ENCODE measurements around the gene TLR4.

The TLR4 gene

DNA sequence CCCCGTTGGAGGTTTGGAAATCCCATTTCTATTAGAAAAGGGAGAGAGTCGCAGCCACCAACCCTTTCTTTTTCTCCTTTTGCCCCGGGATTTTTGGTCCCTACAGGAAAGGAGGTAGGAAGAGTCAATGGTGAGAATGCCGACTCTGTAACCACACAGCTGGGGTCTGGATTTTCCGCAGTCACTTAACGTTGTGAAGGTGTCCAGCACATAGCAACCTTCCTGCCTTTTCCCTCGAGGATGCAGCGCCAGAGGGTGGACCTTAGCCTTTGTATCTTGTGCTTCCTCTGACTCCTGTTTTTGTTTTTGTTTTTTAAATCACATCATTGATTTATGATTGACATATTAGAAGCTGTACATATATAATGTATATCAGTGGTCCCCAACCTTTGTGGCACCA lies 41.4 kb downstream of the TLR4 start:
- Mint-ChIP-seq H3K9me3 (no peaks in the 10 kb centered on the region), H3K4me1 (ENCODE audit: low read depth) (no peaks in the 10 kb centered on the region), H3K27ac (no peak overlapping the region), H3K36me3 (ENCODE audit: low read depth) (no peaks in the 10 kb centered on the region), H3K4me3 (no peak overlapping the region), H3K27me3 (peaks cover 49% of the 10 kb centered on the region)

DNA sequence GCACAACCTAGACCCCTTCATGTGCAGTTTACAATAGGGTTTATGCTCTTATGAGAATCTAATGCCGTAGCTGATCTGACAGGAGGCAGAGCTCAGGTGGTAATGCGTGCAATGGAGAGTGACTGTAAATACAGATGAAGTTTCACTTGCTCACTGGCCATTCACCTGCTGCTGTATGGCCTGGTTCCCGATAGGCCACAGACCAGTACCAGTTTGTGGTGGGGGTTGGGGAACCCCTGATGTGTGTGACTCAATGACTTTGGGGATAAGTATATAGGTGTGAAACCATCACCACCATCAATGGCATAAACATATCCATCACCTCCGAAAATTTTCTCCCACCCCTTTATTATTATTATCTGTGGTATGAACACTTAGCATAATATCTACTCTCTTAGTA lies 42.1 kb downstream of the TLR4 start:
- H3K9me3 Mint-ChIP-seq = no peaks in the 10 kb centered on the region
- no peak overlapping the region for H3K4me3 Mint-ChIP-seq
- H3K36me3 Mint-ChIP-seq (ENCODE audit: low read depth) = no peaks in the 10 kb centered on the region
- no peaks in the 10 kb centered on the region for H3K4me1 Mint-ChIP-seq (ENCODE audit: low read depth)
- no peak overlapping the region for H3K27ac Mint-ChIP-seq
- H3K27me3 Mint-ChIP-seq = peaks cover 50% of the 10 kb centered on the region

DNA sequence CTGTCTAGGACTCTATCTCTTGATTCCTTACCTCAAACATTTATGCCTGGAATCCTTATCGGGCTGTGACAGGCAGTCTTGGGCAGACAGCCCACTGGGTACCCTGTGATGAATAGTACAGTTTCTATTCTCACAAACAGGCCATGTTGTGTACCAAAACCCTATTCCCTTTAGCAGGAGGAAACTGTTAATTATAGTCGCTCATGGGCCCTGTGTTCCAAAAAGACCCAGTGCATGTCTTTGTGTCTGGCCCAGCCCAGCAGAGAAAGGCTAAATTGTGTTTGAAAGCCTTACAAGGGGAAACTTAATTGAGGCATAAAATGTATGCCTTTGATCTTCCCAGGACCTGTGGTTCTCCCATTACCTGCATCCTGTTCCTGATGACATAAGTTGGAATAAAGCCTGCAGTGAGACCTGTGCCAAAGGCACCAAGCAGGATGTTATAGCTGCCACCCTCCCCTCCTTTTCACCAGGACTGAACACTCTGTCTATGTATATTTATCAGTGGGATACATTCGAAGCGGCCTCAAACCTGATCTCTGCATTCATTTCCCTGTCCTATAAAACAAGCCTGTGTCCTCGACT lies 43.3 kb downstream of the TLR4 start:
- Mint-ChIP-seq H3K27me3 (peaks cover 50% of the 10 kb centered on the region), H3K4me1 (ENCODE audit: low read depth) (no peaks in the 10 kb centered on the region), H3K4me3 (no peak overlapping the region), H3K27ac (no peak overlapping the region), H3K9me3 (no peaks in the 10 kb centered on the region), H3K36me3 (ENCODE audit: low read depth) (no peaks in the 10 kb centered on the region)

DNA sequence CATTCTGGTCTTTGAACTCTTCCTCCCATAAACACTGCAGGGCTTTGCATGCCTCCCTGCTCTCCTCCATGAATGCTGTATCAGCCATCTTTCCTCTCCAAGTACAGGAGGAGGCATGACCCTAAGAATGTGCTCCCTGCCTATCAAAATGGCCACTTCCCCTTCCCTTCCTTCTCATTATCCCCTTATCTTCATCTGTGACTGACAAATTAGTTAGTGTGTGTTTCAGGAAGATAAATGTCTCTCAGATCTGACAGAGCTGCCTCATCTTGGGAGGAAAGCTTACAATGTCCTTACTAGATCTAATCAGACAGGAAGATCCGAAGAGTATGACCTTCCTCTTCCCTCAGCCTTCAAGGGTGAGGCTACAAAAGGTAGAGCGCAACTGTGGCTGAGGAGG lies 46.2 kb downstream of the TLR4 start:
- peaks cover 36% of the 10 kb centered on the region for H3K27me3 Mint-ChIP-seq

DNA sequence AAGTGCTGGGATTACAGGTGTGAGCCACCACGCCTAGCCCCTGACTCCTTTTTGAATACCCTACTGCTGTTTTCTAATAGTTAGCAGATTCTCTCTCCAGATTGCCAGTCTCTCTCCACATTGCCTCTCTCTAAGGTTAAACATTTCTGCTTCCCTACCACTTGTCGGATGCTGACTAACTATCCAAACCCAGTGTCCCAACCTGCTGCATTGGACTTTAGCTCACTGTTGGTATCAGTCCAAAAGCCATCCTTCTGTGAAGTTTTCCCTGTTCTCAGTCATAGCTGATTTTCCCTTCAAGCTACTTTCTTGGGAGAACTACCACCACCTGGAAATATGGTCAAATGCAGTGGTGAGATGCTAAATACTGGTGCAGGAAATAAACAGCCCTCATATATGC lies 48.7 kb downstream of the TLR4 start:
- Mint-ChIP-seq H3K9me3 (no peaks in the 10 kb centered on the region), H3K4me3 (no peak overlapping the region), H3K36me3 (ENCODE audit: low read depth) (no peaks in the 10 kb centered on the region), H3K27me3 (peaks cover 24% of the 10 kb centered on the region), H3K4me1 (ENCODE audit: low read depth) (no peaks in the 10 kb centered on the region), H3K27ac (no peak overlapping the region)

More for the DNA sequence above, 46.2 kb downstream of the TLR4 start:
- H3K27ac Mint-ChIP-seq = no peak overlapping the region
- no peaks in the 10 kb centered on the region for H3K36me3 Mint-ChIP-seq (ENCODE audit: low read depth)
- no peaks in the 10 kb centered on the region for H3K9me3 Mint-ChIP-seq
- H3K4me1 Mint-ChIP-seq (ENCODE audit: low read depth) = no peaks in the 10 kb centered on the region
- H3K4me3 Mint-ChIP-seq = no peak overlapping the region

DNA sequence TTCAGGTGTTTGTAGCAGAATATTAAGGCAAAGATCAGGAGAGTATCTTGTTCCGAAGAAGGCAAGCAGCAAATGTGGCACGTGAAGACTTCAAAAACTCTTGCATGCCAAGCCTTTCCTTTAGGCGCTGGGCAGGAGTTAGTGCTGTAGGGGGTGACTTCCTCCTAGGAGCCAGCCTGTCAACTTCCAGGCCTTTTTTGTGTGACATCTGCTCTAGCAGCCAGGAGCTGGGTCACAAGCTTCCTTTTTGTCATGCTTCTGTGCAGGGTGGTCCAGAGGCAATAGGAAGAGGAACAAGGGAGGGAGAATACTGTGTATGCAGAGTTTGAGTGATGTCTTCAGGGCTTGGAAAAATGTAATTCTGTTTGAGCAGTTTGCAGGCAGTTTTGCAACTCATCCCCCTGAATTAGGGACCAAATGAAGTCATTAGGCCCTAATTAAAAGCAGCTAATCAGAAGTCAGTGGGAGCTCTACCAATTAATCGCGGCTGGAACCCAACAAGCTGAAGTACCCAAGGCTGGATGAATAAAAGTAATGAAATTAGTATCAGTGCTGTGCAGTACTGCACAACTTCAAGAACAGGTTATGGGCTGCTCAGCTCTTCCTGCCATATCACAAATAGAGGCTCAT lies 53.5 kb downstream of the TLR4 start:
- no peak overlapping the region for H3K4me3 Mint-ChIP-seq
- H3K36me3 Mint-ChIP-seq (ENCODE audit: low read depth) = no peaks in the 10 kb centered on the region
- H3K9me3 Mint-ChIP-seq = no peaks in the 10 kb centered on the region

DNA sequence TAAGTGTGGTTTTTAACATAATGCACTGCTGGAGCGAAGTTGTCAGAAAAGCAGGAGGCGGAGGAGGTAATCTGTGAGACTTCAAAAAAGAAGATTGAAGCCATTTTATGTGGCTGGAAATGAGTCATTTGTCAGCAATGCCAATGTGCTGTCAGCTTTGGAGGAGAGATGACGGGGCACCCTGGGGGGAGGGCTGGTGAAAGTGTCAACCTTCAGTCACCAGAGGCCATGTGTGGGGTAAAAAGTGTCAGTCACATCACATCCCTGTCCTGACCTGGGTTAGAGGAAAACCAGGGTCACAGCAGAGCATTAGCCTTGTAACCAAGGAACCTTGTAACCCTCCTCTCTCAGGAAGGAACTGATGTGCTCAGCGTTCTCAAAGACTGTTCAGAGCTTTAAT lies 59.1 kb downstream of the TLR4 start:
- Mint-ChIP-seq H3K9me3 (no peaks in the 10 kb centered on the region), H3K36me3 (ENCODE audit: low read depth) (no peaks in the 10 kb centered on the region), H3K4me3 (no peak overlapping the region), H3K27ac (no peak overlapping the region), H3K27me3 (peaks cover 23% of the 10 kb centered on the region), H3K4me1 (ENCODE audit: low read depth) (no peaks in the 10 kb centered on the region)

More for the DNA sequence above, 53.5 kb downstream of the TLR4 start:
- Mint-ChIP-seq H3K4me1 (ENCODE audit: low read depth) (no peaks in the 10 kb centered on the region), H3K27ac (no peak overlapping the region), H3K27me3 (peaks cover 17% of the 10 kb centered on the region)

DNA sequence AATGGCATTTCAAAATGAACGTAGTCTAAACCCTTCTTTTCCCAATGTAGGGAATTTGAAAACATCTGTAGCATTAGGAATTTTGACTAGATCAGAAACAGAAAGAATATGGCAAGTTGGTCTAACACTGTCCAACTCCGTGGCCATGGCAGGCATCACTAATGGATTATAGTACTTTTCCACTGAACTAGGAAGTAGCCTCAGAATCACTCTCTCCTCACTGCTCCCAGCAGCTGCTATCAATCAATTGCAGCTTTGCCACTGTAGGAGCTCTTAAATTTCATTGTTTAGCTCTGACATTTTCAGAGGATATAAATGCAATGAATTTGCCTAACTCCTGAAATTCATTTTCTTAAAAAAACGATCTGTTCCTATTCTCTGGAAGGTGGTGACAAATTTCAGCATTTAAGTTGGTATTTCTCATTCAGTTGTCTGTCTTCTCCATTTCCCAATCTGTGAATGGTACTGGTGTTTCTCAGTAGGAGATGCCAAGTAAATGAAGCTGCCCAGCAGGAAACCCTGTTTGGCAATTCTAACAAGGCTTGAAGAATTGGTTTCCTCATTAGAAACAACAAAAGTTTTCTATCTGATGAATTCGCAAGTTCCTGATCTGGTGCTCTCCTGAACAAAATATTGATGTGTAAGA lies 64.7 kb downstream of the TLR4 start:
- no peaks in the 10 kb centered on the region for H3K9me3 Mint-ChIP-seq
- peaks cover 42% of the 10 kb centered on the region for H3K27me3 Mint-ChIP-seq
- H3K4me1 Mint-ChIP-seq (ENCODE audit: low read depth) = no peaks in the 10 kb centered on the region
- H3K4me3 Mint-ChIP-seq = no peak overlapping the region
- H3K27ac Mint-ChIP-seq = no peak overlapping the region
- H3K36me3 Mint-ChIP-seq (ENCODE audit: low read depth) = no peaks in the 10 kb centered on the region

DNA sequence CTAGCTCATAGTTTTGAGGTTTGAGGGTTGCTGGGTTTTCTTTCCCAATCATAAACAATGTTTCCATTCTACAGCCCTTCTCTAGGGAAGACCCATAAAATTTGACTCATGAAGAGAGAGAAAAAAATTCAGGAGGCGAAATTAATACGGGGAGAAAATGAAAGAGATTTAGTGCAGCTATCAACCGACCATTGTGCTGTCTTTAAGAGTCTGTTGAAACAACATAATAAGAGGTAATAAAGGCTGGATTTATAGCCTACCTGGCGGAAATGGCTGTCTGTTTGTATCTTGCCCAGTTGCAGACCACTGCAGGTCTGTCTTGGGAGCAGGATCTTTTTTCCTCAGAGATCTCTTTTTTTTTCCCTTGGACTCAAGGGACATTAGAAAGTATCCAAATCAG lies 66.9 kb downstream of the TLR4 start:
- H3K27ac Mint-ChIP-seq = no peak overlapping the region
- no peaks in the 10 kb centered on the region for H3K36me3 Mint-ChIP-seq (ENCODE audit: low read depth)
- no peaks in the 10 kb centered on the region for H3K9me3 Mint-ChIP-seq
- peaks cover 36% of the 10 kb centered on the region for H3K27me3 Mint-ChIP-seq
- H3K4me3 Mint-ChIP-seq = no peak overlapping the region
- H3K4me1 Mint-ChIP-seq (ENCODE audit: low read depth) = no peaks in the 10 kb centered on the region

DNA sequence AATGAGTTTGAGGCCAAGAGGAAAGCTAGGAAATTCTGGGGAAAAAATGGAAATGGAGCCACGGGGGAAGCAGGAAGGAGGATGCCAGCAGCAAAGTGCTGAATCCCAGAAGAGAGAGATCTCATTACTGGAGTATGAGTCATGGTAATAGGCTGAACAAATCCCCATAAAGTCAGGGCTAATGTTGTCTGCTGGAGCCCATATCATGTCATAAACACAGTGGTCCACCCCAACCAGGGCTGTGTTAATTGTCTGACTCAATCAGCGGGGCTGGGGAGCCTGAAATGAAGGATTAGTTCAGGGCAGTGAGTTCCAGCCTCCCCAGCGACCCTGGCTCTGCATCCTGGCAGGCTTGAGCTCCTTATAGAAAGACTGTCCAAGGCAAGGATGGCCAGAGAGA lies 68.8 kb downstream of the TLR4 start:
- Mint-ChIP-seq H3K36me3 (ENCODE audit: low read depth) (no peaks in the 10 kb centered on the region), H3K4me3 (no peak overlapping the region), H3K9me3 (no peaks in the 10 kb centered on the region), H3K27me3 (peaks cover 36% of the 10 kb centered on the region), H3K4me1 (ENCODE audit: low read depth) (no peaks in the 10 kb centered on the region), H3K27ac (no peak overlapping the region)
